Activated CD8-positive, alpha-beta T cell treated with anti-CD3 and anti-CD28 coated beads, Interleukin-2, amount 10 ng/mL, durations not matched to agents 7 days and 5 days (primary cell): ENCODE data around the gene CTNNA3. TPM values are rescaled to one million over a fixed set of nuclear protein-coding genes. Genes with fewer than 3 reads are reported as not detected.

Experiments used
- ATAC-seq: fragments of 150-1000 bp; cut with Tn5 transposase; one replicate; pipeline ENCODE4 v1.10.0; 2021; ENCODE audit warnings: moderate library complexity
- CTCF ChIA-PET: fragments of 350-600 bp; sonication (Branson Sonifier 250); formaldehyde crosslinking; loops from one replicate; lab custom pipeline; 2021; ENCODE audit warnings: antibody characterized with exemption; lab: Charles Lee
- POLR2A ChIA-PET: fragments of 350-600 bp; sonication (Branson Sonifier 250); formaldehyde crosslinking; loops from one replicate; lab custom pipeline; 2021; ENCODE audit warnings: antibody characterized with exemption; lab: Charles Lee
- DNase-seq: peaks from one replicate; pipeline ENCODE4 v3.0.0-alpha.2; 2020
- H3K27ac Mint-ChIP-seq: one replicate; pipeline ENCODE4 v1.8.0; 2021; ENCODE audit warnings: mild to moderate bottlenecking, mixed read lengths
- H3K27me3 Mint-ChIP-seq: one replicate; pipeline ENCODE4 v1.8.0; 2021; ENCODE audit warnings: low read depth, mixed read lengths
- H3K36me3 Mint-ChIP-seq: one replicate; pipeline ENCODE4 v1.8.0; 2021; ENCODE audit warnings: low read depth, mixed read lengths
- H3K4me1 Mint-ChIP-seq: one replicate; pipeline ENCODE4 v1.8.0; 2021; ENCODE audit warnings: low read depth, mixed read lengths
- H3K4me3 Mint-ChIP-seq: one replicate; pipeline ENCODE4 v1.8.0; 2021; ENCODE audit warnings: mild to moderate bottlenecking, mixed read lengths
- H3K9me3 Mint-ChIP-seq: one replicate; pipeline ENCODE4 v1.8.0; 2022; ENCODE audit warnings: mixed read lengths; ENCODE audit not compliant: insufficient read depth
- total RNA-seq, 2 experiments: library from RNA; stranded (reverse); gene quantifications; one replicate each; pipeline ENCODE4 v1.2.3, GENCODE V29; 2021

The CTNNA3 gene
- total RNA-seq, 2 experiments from 2014 or later: 1.3 to 2.6 TPM

- CTCF ChIA-PET: no interaction called here
- Mint-ChIP-seq H3K4me3 (no peak overlapping the region), H3K4me1 (no peaks in the 10 kb centered on the region), H3K9me3 (no peaks in the 10 kb centered on the region), H3K27me3 (no peaks in the 10 kb centered on the region), H3K36me3 (no peaks in the 10 kb centered on the region), H3K27ac (no peak overlapping the region)
- ATAC-seq (no peak), DNase-seq (no peak)
- POLR2A ChIA-PET: no interaction called here
These were observed 851.6 kb downstream of the CTNNA3 start for GRCh38 chr10:66844176-66844942.

- H3K27ac Mint-ChIP-seq: no peak overlapping the region
- no peaks in the 10 kb centered on the region for H3K27me3 Mint-ChIP-seq
- ChIA-PET POLR2A (no interaction called here), CTCF (no interaction called here)
- no peaks in the 10 kb centered on the region for H3K36me3 Mint-ChIP-seq
- H3K9me3 Mint-ChIP-seq: no peaks in the 10 kb centered on the region
- no peak for DNase-seq
- no peak for ATAC-seq
- no peaks in the 10 kb centered on the region for H3K4me1 Mint-ChIP-seq
- no peak overlapping the region for H3K4me3 Mint-ChIP-seq
These were observed 852.6 kb downstream of the CTNNA3 start for GRCh38 chr10:66843396-66843795.

GRCh38 chr10:66842867-66843266, 853.1 kb downstream of the CTNNA3 start:
- ChIA-PET POLR2A (no interaction called here), CTCF (no interaction called here)
- Mint-ChIP-seq H3K36me3 (no peaks in the 10 kb centered on the region), H3K9me3 (no peaks in the 10 kb centered on the region), H3K27me3 (no peaks in the 10 kb centered on the region), H3K4me1 (no peaks in the 10 kb centered on the region), H3K4me3 (no peak overlapping the region), H3K27ac (no peak overlapping the region)
- ATAC-seq (no peak), DNase-seq (no peak)

GRCh38 chr10:66842371-66842770, 853.6 kb downstream of the CTNNA3 start:
- POLR2A ChIA-PET: no interaction called here
- Mint-ChIP-seq H3K27me3 (no peaks in the 10 kb centered on the region), H3K27ac (no peak overlapping the region)

GRCh38 chr10:66838656-66839055, 857.3 kb downstream of the CTNNA3 start:
- H3K9me3 Mint-ChIP-seq: no peaks in the 10 kb centered on the region
- H3K4me1 Mint-ChIP-seq: no peaks in the 10 kb centered on the region
- H3K4me3 Mint-ChIP-seq: no peak overlapping the region
- H3K27ac Mint-ChIP-seq: no peak overlapping the region
- no peaks in the 10 kb centered on the region for H3K27me3 Mint-ChIP-seq
- ChIA-PET POLR2A (no interaction called here), CTCF (no interaction called here)
- no peaks in the 10 kb centered on the region for H3K36me3 Mint-ChIP-seq
- DNase-seq: no peak
- no peak for ATAC-seq

More at GRCh38 chr10:66842371-66842770, 853.6 kb downstream of the CTNNA3 start:
- Mint-ChIP-seq H3K4me3 (no peak overlapping the region), H3K9me3 (no peaks in the 10 kb centered on the region), H3K36me3 (no peaks in the 10 kb centered on the region), H3K4me1 (no peaks in the 10 kb centered on the region)
- no peak for DNase-seq
- no peak for ATAC-seq
- CTCF ChIA-PET: no interaction called here

- Mint-ChIP-seq H3K27me3 (no peaks in the 10 kb centered on the region), H3K4me1 (no peaks in the 10 kb centered on the region), H3K36me3 (no peaks in the 10 kb centered on the region), H3K4me3 (no peak overlapping the region), H3K9me3 (no peaks in the 10 kb centered on the region), H3K27ac (no peak overlapping the region)
- ChIA-PET CTCF (no interaction called here), POLR2A (no interaction called here)
- no peak for ATAC-seq
- no peak for DNase-seq
These were observed 858.0 kb downstream of the CTNNA3 start for GRCh38 chr10:66837990-66838389.

GRCh38 chr10:66837335-66837734, 858.7 kb downstream of the CTNNA3 start:
- ChIA-PET CTCF (no interaction called here), POLR2A (no interaction called here)
- H3K27ac Mint-ChIP-seq: no peak overlapping the region
- no peaks in the 10 kb centered on the region for H3K9me3 Mint-ChIP-seq
- DNase-seq (no peak), ATAC-seq (no peak)
- H3K4me1 Mint-ChIP-seq: no peaks in the 10 kb centered on the region
- H3K27me3 Mint-ChIP-seq: no peaks in the 10 kb centered on the region
- no peak overlapping the region for H3K4me3 Mint-ChIP-seq
- no peaks in the 10 kb centered on the region for H3K36me3 Mint-ChIP-seq

GRCh38 chr10:66836771-66837170, 859.2 kb downstream of the CTNNA3 start:
- ATAC-seq: no peak
- Mint-ChIP-seq H3K27ac (no peak overlapping the region), H3K9me3 (no peaks in the 10 kb centered on the region), H3K36me3 (no peaks in the 10 kb centered on the region), H3K4me3 (no peak overlapping the region), H3K4me1 (no peaks in the 10 kb centered on the region), H3K27me3 (no peaks in the 10 kb centered on the region)
- POLR2A ChIA-PET: no interaction called here
- CTCF ChIA-PET: no interaction called here
- DNase-seq: no peak

- H3K9me3 Mint-ChIP-seq: no peaks in the 10 kb centered on the region
These were observed 859.9 kb downstream of the CTNNA3 start for GRCh38 chr10:66836057-66836456.

GRCh38 chr10:66835400-66835799, 860.6 kb downstream of the CTNNA3 start:
- no peaks in the 10 kb centered on the region for H3K9me3 Mint-ChIP-seq
- no peak overlapping the region for H3K27ac Mint-ChIP-seq
- no peaks in the 10 kb centered on the region for H3K4me1 Mint-ChIP-seq
- ChIA-PET POLR2A (no interaction called here), CTCF (no interaction called here)
- no peaks in the 10 kb centered on the region for H3K36me3 Mint-ChIP-seq
- ATAC-seq (no peak), DNase-seq (no peak)
- no peak overlapping the region for H3K4me3 Mint-ChIP-seq
- no peaks in the 10 kb centered on the region for H3K27me3 Mint-ChIP-seq

More at GRCh38 chr10:66836057-66836456, 859.9 kb downstream of the CTNNA3 start:
- no peaks in the 10 kb centered on the region for H3K27me3 Mint-ChIP-seq
- POLR2A ChIA-PET: no interaction called here
- CTCF ChIA-PET: no interaction called here
- H3K36me3 Mint-ChIP-seq: no peaks in the 10 kb centered on the region
- no peaks in the 10 kb centered on the region for H3K4me1 Mint-ChIP-seq
- no peak overlapping the region for H3K4me3 Mint-ChIP-seq
- DNase-seq (no peak), ATAC-seq (no peak)
- no peak overlapping the region for H3K27ac Mint-ChIP-seq

- Mint-ChIP-seq H3K9me3 (no peaks in the 10 kb centered on the region), H3K27me3 (no peaks in the 10 kb centered on the region), H3K4me1 (no peaks in the 10 kb centered on the region), H3K36me3 (no peaks in the 10 kb centered on the region), H3K4me3 (no peak overlapping the region), H3K27ac (no peak overlapping the region)
- ChIA-PET POLR2A (no interaction called here), CTCF (no interaction called here)
- DNase-seq (no peak), ATAC-seq (no peak)
These were observed 861.2 kb downstream of the CTNNA3 start for GRCh38 chr10:66834802-66835201.

- ATAC-seq (no peak), DNase-seq (no peak)
- Mint-ChIP-seq H3K4me1 (no peaks in the 10 kb centered on the region), H3K4me3 (no peak overlapping the region), H3K36me3 (no peaks in the 10 kb centered on the region), H3K9me3 (no peaks in the 10 kb centered on the region), H3K27ac (no peak overlapping the region), H3K27me3 (no peaks in the 10 kb centered on the region)
- ChIA-PET POLR2A (no interaction called here), CTCF (no interaction called here)
These were observed 862.1 kb downstream of the CTNNA3 start for GRCh38 chr10:66833861-66834260.
